ENCODE results near the gene ZNF780B. TPM values are rescaled to one million over a fixed set of nuclear protein-coding genes. Genes with fewer than 3 reads are reported as not detected.
"Not testable (repeated sequence)": the region's sequence is repeated elsewhere in the genome, so short reads cannot be mapped to it uniquely, and the experiment has no call there.

Gene ZNF780B
- polyA plus RNA-seq (2014; cell fraction: cytosol; rRNA removed), result 10.8 and 31.1 TPM in 2 replicates
- 25.6 and 30.7 TPM in 2 replicates for polyA plus RNA-seq (2014; cell fraction: nucleus; rRNA removed)

DNA sequence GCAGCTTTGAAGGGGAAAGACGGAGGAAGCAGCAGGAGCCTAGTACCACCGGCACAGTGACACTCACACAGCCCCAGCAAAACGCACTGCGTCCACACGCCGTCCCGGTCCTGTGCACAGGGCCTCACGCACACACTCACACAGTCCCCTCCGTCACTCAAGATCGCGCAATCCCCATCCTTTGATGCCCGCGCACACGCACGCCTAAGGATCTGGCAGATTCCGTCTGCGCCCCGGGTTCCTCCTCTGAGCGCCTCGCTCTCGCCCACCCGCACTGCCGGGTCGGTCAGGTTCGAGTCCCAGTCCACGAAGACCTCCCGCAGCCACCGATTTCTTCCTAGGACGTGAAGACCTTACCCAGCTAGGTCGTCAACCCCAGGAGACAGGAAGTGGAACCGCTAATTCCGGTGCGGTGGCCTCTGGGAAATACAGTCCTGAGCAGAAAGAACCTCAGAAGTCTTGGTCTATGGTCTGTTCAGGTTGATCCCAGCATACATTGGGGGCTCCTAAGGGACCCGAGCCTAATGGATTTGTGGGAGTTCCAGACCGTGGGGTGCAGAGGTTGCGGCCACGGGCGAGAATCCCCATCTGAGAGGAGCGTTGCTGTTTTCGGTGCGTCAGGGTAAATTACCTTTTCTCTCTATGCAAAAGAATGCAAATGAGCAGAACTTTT is at the start of gene ZNF780B:
Gene ZNF780B, minus strand, starts transcription at position 400 of the 673 bp plus-strand sequence. CDS start 5,899 bp downstream, outside the sequence.
- DNase-seq (ENCODE audit: low spot score), result peak; percentile 86

DNA sequence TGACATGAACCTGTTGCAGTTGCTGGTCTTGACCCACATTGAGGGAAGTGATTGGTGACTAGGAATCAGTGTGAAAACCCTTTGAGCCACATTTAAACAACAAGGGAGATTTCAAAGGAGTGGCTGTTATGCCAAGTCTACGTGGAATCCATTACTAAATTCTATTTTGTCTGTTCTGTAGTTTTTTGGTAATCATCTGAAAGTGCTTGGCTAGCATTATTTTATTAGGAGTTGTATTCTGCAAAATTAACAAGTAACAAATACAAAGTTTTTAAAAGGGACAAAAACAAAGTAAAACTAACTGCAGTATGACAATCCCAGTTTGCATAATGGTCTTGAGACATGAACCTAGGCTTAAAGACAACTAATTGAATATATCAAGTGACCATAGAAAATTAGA is 48.7 kb upstream of the ZNF780B start:
- DNase-seq (ENCODE audit: low spot score), result no peak

DNA sequence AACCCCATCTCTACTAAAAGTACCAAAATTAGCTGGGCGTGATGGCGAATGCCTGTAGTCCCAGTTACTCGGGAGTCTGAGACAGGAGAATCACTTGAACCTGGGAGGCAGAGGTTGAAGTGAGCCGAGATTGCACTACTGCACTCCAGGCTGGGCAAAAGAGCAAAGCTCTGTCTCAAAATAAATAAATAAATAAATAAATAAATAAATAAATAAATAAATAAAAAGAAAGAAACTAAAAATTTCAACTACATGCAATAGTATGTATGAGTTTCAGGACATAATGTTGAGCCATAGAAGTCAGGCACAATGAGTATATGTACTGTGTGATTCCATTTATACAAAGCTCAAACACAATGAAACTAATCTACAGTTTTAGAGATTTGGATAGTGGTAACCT is 47.6 kb upstream of the ZNF780B start:
- DNase-seq (ENCODE audit: low spot score), result no peak

DNA sequence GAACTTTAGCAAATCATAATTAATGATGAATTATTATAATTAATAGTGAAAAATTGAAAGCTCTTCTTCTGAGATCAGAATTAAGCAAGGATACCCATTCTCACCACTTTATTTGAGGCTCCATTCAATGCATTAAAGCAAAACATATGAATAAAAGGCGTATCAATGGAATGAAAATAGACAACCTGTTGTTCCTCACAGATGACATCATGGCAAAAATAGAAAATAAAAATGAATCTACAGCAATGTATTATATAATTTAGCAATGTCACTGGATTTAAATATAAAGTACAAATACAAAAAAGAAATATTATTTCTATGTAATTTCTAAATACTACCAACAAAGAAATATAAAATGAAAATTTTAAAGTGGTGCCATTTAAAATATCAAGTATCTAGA is 45.8 kb upstream of the ZNF780B start:
- DNase-seq (ENCODE audit: low spot score), result no peak

DNA sequence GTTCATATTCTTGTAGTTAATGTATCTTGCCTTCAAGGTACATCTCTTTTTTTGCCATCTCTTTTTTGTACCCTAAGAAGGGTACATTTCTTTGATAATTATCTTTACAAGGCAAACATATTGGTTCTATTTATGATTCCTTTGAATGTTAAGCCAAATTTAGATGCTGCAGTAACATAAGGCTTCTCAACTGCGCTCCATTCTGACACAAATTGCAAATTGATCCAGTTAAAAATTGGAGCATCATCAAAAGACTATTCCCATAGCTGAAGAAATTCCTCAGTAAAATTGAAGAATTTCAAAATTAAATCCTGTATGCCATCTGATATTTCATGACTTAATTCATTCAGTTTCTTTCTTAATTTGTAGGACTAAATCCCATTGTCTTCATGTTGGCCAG is 37.4 kb upstream of the ZNF780B start:
- DNase-seq (ENCODE audit: low spot score), result no peak

DNA sequence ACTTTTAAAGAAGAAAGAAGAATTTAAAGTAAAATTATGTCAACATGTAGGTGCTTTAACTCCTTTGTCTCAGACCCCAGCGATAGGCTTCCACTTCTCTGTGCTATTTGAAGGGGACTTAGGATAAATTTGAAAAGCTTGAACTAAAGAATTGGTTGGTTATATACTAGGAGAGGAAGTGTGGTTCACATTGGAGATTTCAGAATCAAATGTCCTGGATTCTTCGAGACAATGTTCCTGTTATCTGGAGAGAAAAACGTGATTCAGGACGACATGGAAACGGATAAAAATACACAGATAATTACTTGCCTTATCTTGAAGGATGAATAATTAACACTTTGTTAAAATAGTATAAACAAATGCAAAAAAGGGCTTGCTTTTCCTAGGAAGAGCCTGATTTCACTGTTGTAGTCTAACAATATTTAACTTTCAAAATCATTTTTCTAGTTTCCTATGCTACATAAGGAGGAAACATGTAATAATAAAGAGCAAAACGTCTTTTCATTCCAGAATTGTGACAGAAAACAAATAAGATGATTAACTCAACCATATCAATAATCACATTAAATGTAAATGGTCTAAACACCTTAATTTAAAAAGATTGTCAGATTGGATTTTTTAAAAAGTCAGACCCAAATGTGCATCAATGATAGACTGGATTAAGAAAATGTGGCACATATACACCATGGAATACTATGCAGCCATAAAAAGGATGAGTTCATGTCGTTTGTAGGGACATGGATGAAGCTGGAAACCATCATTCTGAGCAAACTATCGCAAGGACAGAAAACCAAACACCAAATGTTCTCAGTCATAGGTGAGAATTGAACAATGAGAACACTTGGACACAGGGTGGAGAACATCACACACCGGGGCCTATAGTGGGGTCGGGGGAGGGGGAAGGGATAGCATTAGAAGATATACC is 35.4 kb upstream of the ZNF780B start:
- DNase-seq (ENCODE audit: low spot score), result no peak

DNA sequence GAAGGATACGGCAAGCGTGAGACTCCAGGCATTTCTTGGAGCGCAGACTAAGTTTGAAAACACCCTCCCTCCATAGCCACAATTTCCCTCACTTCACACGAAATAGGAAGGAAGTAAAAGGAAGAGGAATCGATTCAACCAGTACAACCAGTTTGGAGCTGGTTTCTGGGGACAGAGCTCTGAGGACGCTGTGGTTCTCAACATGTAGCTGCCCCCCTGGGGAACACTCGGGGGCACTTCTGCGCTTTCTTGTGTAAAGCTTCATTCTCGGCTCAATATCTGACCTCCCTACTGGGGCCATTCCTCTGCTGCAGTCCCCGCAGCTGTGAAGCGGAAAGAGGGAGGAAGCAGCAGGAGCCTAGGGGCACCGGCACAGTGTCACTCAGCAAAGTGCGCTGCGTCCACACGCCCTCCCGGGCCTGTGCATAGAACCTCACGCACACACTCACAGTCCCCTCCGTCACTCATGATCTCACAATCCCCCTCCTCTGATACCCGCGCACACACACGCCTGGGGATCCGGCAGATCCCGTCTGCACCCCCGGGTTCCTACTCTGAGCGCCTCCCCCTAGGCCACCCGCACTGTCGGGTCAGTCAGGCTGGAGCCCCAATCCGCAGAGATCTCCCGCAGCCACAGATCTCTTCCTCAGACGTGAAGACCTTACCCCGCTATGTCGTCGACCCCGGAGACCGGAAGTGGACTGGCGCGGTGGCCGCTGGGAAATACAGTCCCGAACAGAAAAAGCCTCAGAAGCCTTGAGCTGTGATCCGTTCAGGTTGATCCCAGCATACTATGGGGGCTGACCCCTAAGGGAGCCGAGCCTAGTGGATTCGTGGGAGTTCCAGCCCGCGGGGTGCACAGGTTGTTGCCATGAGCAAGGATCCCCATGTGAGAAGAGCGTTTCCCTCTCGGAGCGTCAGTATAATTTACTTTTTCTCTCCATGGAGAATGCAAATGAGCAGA is 34.5 kb upstream of the ZNF780B start, which contains the start of gene ZNF780A:
Gene ZNF780A, minus strand, starts transcription at position 703 of the 964 bp plus-strand sequence. CDS start 6,190 bp downstream, outside the sequence.
- DNase-seq (ENCODE audit: low spot score), result peak; percentile 90

DNA sequence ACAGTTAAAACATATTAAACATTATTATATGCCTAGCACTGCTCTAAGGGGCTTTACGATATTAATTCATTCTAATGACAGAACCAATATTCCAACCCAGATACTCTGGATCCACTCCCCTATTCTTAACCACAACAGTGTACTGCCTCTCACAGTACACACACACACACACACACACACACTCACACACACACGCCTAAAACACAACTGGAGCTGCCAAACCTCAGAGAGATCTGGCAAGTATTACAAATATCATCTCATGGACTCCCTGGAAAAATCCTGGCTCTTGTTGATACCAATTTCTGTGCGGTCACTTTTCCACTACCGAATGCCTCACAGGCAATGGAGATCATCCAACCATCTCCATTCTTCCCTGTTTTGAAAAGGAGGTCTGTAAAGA is 33.4 kb upstream of the ZNF780B start:
- DNase-seq (ENCODE audit: low spot score), result no peak

DNA sequence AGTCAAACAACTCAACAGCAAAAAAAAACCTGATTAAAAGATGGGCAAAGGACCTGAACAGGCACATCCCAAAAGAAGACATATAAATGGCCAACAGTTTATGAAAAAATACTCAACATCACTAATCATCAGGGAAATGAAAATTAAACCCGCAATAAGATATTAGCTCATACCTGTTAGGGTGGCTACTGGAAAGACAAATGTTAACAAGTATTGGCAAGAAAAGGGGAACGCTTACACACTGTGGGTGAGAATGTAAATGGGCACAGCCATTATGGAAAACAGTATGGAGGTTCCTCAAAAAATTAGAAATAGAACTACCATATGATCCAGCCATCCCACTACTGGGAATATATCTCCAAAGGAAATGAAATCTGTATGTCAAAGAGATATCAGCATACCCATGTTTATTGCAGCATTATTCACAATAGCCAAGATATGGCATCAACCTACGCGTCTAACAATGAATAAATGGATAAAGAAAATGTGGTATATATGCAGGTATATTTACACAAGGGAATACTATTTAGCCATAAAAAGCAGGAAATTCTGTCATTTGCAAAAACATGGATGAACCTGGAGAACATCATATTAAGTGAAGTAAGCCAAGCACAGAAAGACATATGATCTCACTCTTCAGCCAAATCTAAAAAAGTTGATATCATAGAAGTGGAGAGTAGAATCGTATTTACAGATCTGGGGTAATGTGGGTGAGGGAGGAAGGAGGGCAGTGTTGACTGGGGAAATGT is 32.4 kb upstream of the ZNF780B start:
- DNase-seq (ENCODE audit: low spot score), result no peak

DNA sequence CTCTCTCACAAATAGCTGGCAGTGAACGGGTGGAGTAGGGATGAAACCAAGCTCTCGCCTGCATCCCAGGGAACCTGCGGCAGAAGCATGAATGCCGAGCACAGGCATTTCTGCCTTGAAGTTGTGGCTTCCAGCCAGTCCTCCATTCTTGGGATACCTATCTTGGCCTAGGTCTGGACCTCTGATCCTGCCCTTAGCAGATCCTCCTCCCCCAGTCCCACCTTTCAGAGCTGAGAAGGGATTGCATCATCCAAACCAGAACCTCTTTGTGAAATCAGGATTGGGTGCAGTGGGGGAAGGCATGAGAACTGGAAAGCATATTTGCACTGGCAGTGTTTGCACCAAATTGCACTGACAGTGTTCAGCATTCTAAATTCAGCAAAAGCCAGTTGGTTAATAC is 28.9 kb upstream of the ZNF780B start:
- DNase-seq (ENCODE audit: low spot score), result no peak

DNA sequence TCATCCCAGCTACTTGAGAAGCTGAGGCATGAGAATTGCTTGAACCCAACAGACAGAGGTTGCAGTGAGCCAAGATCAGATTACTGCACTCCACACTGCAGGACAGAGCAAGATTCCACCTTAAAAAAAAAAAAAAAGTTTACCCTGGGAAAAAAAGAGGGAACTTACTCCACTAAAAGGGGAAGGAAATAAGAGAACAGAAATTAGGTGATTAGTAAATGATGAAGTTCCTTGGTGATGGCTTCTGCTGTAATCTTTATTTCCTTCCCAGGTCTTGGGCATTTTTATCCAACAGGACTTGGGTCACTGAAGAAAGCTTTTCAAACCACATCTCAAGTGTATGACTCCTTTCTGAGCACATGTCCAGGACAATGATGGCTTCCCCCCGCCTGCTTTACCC is 25.4 kb upstream of the ZNF780B start:
- no peak for DNase-seq (ENCODE audit: low spot score)

DNA sequence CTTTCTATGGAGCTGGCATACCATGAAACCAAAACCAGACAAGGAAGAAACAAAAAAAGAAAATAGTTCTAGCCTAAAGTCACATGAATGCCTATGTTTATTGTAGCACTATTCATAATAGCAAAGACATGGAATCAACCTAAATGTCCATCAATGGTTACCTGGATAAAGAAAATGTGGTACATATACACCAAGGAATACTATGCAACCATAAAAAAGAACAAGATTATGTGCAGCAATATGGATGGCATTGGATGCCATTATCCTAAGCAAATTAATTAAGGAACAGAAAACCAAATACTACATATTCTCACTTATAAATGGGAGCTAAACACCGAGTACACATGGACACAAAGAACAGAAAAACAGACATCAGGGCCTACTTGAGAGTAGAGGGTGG is 24.3 kb upstream of the ZNF780B start:
- no peak for DNase-seq (ENCODE audit: low spot score)

DNA sequence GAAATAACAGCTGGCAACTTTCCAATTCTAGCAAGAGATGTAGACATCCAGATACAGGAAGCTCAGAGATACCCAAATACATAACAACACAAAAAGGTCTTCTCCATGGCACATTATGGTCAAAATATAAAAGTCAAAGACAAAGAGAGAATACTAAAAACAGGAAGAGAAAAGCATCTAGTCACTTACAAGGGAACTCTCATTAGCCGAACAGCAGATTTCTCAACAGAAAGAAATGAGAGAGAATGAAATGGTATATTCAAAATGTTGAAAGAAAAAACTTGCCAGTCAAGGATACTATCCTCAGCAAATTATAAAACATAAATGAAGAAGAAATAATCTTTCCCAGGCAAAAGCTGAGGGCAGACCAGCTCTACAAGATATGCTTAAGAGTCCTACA is 22.3 kb upstream of the ZNF780B start:
- DNase-seq (ENCODE audit: low spot score), result no peak

DNA sequence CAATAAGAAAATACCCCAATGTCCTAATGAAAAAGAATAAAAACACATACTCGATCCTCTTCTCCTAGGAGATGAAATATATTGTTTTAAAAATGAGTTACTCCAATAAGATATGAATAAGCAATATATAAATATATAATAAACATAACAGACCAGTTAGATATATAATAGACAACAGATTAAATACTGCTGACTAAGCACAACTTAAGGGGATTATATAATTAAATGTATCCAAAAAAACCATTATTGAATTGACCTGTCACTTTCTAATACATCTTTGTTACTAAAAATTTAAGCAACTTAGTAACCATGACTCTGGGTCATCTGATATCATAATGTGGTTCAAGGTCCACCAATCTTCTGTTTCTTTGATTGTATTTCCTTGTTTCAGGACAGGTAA is 14.0 kb upstream of the ZNF780B start:
- no peak for DNase-seq (ENCODE audit: low spot score)

DNA sequence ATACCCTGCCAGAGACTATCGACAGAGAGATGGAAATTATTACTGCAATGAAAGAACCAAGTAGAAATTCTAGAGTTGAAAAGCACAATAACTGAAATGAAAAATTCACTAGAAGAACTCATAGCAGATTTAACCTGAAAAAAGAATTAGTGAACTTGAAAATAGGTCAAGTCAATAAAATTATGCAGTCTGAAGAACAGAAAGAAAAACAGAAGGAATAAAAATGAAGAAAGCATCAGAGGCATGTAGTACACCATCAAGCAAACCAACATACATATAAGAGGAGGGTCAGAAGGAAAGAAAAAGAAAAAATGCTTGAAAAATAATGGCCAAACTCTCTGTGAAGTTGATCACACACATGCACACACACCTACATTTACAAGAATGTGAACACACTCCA is 3.6 kb upstream of the ZNF780B start:
- no peak for DNase-seq (ENCODE audit: low spot score)

DNA sequence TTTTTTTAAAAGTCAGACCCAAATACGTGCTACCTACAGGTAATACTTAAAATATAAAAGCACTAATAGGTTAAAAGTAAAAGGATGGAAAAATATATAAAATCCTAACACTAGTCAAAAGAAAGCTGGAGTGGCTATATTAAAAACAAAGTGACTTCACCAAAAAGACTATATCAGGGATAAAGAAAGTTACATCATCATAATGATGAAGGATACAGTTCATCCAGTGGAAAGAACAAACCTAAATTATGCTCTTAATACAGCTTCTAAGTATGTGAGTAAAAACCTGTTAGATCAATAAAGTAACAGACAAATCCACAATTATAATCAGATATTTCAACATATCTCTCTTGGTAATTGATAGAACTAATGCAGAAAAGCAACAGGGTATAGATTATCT is 1.1 kb upstream of the ZNF780B start:
- DNase-seq (ENCODE audit: low spot score), result no peak

DNA sequence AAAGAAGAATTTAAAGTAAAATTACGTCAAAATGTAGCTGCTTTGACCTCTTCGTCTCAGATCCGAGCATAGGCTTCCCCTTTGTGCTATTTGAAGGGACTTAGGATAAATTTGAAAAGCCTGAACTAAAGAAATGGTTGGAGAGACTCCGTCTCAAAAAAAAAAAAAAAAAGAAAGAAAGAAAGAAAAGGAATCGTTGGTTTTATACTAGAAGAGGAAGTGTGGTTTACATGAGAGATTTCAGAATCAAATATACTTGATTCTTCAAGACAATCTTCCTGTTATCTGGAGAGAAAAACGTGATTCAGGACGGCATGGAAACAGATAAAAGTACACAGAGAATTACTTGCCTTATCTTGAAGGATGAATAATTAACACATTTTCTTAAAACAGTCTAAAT is 474 bp upstream of the ZNF780B start:
- DNase-seq (ENCODE audit: low spot score), result no peak

DNA sequence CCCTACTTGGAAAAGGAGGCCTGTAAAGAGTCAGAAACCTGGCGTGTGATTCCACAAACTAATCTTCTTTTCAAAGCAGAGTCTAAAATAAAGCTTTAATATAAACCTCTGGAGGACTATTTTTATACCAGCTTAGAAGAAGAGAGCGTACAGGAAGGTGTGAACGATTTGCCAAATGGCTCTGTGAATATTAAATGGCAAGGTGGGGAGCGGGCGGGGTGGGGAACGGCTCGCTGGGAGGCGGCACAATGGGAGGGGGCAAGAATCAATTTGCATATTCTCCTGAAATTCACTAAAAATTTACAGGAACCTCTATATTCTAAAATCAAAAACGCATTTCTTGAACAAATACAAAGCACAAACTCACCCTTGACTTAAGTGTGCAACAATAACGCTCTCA is 982 bp downstream of the ZNF780B start:
- DNase-seq (ENCODE audit: low spot score), result no peak

DNA sequence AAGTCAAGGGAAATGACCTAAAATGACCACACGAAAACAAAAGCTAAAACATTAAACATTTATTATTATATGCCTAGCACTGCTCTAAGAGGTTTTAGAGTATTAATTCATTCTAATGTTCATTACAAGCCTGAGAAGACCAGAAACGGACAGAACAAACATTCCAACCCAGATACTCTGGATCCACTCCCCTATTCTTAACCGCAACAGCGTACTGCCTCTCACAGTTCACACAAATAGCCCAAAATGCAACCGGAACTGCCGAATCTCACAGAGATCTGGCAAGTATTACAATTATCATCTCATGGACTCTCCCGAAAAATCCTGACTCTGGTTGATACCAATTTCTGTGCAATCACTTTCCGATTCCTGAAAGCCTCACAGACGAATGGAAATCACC is 1.4 kb downstream of the ZNF780B start:
- DNase-seq (ENCODE audit: low spot score), result no peak

DNA sequence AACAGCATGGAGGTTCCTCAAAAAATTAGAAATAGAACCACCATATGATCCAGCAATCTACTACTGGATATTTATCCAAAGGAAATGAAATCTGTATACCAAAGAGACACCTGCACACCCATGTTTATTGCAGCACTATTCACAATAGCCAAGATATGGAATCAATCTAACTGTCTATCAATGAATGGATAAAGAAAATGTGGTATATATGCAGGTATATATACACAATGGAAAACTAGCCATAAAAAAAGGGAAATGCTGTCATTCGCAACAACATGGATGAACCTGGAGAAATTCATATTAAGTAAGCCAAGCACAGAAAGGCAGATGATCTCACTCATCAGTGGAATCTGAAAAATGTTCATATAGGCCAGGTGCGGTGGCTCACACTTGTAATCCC is 2.5 kb downstream of the ZNF780B start:
- no peak for DNase-seq (ENCODE audit: low spot score)

DNA sequence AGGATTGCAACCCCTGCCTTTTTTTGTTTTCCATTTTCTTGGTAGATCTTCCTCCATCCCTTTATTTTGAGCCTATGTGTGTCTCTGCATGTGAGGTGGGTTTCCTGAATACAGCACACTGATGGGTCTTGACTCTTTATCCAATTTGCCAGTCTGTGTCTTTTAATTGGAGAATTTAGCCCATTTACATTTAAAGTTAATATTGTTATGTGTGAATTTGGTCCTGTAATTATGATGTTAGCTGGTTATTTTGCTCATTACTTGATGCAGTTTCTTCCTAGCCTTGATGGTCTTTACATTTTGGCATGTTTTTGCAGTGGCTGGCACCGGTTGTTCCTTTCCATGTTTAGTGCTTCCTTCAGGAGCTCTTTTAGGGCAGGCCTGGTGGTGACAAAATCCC is 14.3 kb downstream of the ZNF780B start:
- DNase-seq (ENCODE audit: low spot score), result not testable (repeated sequence)

Data from SK-N-DZ (cell line).